ENCODE data around the gene ACOXL.

GRCh38 chr2:110876167-110876999 is 144.0 kb downstream of the ACOXL start:
- no peak for TF ChIP-seq CTCF (IDR thresholded peaks at IDR 0.05; ENCODE audit: insufficient read depth, low read depth, low read length)
- no peak for TF ChIP-seq EZH2 (IDR thresholded peaks at IDR 0.05; ENCODE audit: insufficient read depth, low read length)

Data from astrocyte (in vitro differentiated cells and primary cell).